ENCODE results near the gene VSIG2.
"Not testable (repeated sequence)": the region's sequence is repeated elsewhere in the genome, so short reads cannot be mapped to it uniquely, and the experiment has no call there.

The VSIG2 gene, protein sequence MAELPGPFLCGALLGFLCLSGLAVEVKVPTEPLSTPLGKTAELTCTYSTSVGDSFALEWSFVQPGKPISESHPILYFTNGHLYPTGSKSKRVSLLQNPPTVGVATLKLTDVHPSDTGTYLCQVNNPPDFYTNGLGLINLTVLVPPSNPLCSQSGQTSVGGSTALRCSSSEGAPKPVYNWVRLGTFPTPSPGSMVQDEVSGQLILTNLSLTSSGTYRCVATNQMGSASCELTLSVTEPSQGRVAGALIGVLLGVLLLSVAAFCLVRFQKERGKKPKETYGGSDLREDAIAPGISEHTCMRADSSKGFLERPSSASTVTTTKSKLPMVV
- total RNA-seq = 0.35 to 0.36 reads per million in 2 donors

DNA sequence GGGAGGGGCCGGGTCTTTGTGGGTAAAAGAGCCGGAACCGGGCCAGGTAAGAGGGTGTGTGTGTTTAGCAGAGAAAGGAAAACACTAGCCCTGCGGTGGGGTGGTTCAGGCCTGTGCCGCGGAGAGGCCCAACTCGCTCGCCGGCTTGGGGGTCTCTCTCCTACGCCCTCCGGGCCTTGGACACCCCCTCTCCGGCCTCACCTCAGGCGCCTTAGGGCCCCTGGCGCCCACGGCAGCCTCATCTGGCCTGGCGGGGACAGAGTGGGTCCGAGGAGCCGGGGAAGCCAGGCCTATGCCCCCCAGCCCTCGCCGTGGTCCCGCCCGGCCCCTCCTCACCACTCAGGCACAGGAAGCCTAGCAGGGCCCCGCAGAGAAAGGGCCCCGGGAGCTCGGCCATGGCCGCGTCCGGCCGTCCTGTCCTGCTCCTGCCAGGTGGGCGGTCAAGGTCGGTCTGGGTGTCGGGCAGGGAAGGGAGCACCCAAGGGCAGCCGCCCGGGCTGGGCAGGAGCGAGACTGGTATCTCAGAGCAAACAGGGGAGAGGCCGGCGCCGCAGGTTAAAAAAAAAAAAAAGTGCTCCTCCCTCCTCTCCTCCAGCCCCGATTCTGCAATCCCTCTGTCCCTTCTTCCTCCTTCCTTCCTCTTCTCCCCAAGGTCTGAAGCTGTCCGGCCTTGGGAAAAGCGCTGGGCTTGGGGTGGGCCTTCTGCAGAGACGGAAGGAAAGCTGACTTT is at the start of gene VSIG2:
Gene VSIG2, minus strand, starts transcription at position 515 of the 730 bp plus-strand sequence. Its CDS starts 118 bp downstream, at position 397.
- no peak for DNase-seq

DNA sequence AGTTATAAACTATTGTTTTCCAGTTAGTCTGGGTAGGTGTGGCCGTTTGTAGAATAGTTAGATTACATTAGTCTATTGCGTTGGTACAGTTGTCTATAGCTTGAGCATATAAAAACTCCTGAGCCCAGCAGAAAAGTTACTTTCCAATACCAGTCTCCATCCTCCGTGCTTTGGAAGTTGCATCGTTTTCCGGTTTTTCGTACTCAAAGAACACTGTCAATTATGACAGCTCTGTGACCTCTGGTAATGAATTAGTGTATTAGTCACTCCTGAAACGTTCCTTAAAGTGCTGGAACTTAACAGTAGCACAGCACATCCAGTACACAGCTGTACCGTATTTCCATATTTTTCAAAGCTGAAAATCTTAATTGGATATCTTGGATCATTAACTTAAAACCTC is 49.0 kb upstream of the VSIG2 start:
- DNase-seq = no peak

DNA sequence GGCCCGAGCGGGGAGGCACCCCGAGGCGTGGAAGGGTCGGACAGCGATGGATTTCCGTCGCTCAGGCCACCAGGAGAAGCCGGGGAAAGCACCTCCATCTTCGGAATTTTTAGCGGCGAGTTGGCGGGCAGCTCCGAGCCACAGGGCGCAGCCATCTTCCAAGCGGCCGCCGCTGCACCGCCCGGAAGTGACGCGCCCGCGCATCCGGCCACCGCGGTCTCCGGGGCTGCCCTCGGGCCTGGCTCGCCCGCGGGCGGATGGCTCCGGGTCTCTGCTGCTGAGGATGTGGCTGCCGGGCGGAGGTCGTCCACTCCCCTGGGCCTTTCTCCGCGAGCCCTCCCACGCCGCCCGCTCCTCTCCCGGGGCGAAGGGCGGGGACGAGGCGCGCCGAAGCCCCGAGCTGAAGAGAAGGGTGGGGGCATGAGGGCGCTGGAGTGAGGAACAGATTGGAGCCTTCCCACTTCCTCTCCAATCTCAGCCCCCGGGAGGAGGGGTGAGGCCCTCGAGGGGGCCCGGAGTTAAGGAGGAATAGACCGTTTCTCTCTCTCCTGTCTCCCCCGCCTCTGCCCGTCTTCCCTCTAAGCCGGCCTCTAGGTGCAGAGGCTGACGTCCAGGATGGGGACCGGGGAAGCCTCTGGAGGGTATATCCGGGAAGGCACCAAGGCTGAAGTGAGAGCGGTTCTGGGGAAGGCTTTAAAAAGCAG is 48.3 kb upstream of the VSIG2 start, which contains the start of gene MSANTD2:
Gene MSANTD2, minus strand, starts transcription at position 181 of the 704 bp plus-strand sequence. Its CDS starts 26 bp downstream, at position 155.
- peak; percentile 72 for DNase-seq

DNA sequence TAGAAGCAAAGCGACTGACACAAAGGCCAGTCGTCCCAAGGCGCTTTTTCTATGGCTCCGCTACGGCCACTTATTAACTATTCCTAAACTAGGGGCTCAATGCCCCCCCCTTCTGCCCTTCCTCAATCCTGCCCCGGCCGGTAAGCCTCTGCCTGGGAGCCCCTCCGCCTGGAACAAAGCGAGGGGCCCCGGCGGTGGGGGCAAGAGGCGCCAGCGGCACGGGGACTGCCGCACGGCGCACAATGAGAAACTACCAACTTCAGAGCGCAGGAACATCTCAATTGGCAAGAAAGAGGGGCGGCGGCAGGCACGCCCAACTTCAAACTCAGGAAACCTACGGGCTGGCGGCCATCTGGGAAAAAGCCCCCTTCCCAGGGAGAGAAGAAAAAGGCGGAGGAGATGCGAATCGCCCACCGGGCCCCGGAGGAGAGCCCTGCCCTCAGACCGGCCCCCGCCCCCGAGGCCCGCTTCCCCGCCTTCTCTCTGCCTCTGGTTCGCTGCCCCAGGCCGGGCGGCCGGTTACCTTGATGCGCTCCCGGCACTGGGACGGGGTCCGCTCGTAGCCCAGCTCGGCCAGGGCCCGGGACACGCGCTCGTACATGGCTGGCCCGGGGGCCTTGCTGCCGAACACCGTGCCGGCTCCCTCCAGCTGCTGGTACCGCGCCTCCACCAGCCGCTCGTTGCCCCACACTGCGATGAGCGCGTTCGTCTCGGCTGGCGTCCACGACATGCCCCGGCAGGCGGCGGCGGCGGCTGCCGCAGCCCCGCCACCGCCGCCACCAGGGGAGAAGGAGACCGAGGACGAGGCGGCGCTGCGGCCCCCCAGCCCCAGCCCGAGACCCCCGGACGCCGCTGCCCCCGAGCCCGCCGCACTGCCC is 47.5 kb upstream of the VSIG2 start:
- DNase-seq = peak; percentile 44

DNA sequence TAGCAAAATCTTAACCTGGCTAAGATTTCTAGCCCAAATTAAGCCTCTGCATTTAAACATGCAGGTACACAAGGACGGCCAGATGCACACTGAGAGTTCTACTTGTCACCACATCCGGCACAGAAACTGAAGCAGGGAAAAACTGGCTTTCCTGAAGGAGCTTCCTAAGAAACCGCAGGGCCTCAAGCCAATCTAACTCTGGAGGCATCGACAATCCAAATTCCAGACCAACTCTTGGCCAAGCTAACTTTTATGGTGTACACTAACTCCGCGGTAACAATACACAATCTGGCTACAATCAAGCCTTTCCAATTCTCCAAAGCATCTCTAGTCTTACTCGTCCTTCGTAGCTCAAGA is 46.9 kb upstream of the VSIG2 start:
- DNase-seq = no peak

DNA sequence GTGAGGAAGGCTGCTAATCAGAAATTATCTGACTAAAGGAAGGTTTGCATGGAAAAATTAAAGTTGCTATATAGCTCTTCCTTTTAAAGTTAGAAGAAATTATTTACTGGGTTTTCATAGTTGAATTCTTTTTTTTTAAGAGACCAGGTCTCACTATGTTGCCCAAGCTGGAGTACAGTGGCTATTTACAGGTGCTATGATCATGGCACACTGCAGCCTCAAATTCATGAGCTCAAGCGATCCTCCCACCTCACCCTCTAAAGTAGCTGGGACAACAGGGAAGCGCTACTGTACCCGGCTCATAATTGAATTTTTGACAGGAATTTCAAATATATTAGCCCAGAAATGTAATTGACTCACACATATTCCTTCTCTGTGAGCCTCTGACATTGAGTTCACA is 44.3 kb upstream of the VSIG2 start:
- DNase-seq = no peak

DNA sequence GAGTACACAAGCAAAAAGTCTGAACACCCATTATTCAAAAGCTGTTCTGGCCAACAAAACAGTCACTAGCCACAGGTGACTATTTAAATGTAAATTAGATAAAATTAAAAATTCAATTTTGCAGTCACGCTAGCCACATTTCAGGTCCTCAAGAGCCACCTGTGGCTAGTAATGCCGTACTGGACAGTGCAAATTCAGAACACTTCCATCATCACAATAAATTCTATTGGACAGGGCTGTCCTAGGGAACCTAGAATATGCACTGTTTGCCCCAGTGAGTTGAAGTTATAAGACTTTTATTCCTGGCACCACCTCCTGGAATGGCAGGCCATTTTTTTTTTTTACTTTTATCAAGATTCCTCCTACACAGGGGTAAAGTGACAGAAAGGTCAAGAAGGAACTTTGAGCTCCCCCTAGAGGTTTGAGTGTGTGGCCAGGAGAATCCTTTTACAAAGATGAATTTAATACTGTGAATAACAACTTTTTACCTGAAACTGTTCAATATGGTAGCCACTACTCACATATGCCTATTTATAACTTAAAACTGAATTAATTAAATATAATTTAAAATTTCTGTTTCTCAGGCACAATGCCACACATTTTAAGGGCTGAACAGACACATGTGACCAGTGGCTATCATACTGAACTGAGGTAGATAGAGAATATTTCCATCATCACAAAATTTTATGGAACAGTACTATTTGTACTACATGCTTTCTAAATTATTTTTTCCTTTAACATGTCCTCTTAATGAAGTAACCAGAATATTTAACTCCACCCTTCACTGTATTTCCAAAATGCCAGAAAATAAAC is 41.6 kb upstream of the VSIG2 start:
- no peak for DNase-seq

DNA sequence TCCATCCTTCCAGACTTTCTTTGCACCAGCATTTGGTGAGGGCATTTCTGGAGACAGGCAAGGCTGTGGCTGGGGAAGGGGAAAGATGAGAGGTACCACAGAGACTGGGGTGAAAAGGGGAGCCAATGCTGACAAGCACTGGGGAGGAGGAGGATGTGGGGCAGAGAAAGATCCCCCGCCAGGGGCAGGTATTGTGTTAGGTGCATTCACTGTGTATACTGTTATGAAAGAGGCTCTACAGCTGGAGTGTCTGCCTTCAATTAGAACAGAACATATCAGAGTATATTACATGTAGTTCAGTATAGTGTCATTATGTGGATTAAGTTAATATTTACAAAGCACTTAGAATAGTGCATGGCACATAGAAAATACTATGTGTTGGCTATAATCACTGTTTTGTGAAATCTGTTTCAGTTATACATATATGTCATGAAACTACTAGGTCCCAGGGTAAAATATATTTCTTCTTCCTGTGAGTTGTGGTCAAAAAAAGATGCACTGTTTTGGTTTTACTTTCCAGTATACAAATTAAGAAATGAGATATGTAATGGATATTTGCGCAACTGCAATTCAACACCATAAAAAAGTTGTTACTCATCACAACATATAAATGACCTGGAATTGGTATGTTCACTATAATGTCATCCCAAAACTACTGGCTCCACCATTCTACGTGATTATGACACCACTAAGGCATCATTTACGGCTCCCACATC is 39.7 kb upstream of the VSIG2 start:
- no peak for DNase-seq

DNA sequence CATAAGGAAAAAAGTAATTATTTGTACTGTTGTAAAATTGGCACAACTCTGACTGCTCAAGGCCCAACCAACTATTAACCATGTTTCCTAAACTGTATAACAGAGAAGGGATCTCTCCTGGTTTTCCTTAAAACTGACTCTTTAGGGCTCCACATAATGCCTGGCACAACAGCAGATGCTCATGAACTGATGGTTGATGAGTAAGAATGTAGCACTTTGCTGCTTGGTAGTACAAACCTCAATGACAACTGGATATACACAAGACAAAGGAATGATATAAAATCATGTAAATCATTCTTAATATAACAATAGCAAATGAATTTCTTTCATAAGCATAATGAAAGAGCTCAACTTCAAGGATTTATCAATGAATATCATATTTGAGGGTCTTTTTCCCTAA is 36.5 kb upstream of the VSIG2 start:
- DNase-seq = no peak

DNA sequence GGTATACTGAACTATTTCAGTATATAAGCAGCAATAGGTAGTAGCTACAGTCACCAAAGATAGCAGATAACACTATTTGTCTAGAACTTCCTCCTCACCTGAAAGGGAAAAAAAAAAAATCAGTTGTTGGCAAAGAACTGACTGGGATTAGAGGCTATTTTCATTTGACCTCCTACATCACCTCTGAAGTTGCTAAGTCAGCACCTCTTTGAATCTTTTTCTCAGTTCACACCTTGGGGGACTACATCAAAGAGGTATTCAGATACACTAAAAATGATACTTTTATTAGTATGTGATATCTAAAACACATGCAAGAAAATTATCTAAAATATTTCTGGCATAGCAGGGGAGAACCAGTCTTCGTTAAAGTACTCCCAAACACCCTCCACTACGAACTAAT is 32.0 kb upstream of the VSIG2 start:
- no peak for DNase-seq

DNA sequence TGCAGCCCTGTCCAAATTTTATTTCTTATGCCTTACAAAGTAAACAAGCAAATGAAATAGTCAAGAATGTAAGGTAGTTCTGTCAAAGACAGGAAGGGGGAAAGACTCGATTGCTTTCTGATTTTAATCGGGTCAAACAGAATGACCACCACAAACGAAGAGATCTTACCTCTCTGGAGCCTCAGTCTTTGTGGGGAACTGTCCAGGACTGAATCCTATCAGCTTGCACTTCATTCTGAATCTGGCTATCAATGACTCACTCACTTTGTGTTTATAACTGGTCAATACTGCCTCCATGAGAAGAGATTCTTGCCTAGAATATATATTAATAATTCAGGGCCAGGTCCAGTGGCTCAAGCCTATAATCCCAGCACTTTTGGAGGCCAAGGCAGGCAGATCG is 30.9 kb upstream of the VSIG2 start:
- no peak for DNase-seq

DNA sequence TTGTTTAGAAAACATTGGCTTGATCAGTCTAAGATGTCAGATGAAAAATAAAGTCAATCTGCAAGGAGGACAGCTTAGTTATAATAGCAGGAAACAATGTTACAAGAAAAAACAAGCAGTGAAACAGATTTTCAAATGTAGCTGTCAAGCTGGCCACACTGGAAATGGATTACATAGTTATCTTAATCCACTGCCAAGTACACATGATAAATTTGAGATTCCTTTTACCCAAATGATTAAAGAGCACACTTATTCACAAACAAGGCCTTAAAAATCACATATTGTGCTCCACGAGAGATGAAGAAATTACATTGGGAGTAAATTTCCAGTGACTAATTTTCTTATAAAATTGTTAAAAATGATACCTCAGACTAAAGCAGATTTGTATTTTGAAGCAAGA is 27.5 kb upstream of the VSIG2 start:
- DNase-seq = no peak

DNA sequence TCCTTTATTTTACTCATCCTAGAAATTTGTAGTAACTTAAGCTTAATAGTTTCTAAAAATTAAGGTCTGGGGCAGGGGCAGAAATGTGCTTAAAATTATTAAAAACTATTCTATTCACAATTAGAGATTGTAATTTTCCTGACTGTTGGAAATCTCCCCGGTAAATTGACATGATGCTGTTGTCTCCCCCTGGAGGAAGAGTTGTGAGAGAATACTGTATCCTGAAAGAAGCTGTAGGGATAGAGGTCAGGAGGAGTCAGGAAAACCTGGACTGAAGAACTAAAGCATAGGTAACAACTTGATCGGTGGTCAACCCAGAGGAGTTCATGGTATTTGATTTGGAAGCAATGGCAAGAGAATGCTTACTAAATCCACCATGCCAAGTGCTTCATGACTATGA is 26.2 kb upstream of the VSIG2 start:
- no peak for DNase-seq

DNA sequence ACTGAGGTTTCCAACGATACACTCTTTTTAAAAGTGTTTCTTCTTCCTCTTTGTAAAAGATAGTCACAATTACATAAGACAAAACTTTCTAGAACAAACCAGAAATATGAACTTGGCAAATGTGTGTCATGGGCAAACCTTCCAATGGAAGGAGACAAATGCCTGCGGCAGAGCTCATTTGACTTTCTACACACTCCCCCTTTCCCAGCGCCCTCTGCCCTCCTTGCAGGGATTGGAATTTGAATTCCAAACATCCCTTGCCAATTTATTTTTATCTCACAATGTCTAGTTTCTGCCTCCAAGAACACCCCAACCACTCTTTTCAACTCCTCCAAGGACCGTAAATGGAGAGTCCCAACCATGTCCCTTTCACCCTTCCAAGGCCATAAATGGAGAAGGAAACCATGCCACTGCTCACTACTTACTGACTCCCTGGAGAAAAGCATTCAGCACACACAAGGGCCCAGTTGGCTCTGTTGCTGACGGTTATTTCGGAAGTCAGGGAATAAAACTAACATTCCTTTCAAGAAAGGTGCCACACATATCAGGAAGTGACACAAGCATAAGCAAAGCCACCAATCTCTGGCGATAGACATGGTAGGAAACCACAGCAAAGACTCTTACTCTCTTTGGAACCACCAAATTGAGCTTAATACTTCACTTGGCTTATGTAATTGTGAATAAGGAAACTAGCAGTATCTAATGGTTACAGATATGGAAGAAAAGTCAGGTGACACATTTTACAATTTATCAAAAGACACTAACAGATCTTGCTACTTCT is 25.0 kb upstream of the VSIG2 start:
- DNase-seq = no peak

DNA sequence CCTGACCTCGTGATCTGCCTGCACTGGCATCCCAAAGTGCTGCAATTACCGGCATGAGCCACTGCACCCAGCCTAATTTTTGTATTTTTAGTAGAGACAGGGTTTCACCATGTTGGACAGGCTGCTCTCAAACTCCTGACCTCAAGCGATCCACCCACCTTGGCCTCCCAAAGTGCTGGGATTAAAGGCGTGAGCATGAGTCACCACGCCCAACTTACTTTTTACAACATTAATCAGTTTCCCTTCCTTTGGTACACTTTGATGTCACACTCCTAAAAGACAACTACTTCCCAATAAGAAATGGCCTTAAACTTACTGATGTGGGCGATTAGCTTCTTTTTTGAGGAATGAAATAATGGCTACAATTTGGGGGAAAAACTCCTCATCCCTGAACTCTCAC is 18.9 kb upstream of the VSIG2 start:
- not testable (repeated sequence) for DNase-seq

DNA sequence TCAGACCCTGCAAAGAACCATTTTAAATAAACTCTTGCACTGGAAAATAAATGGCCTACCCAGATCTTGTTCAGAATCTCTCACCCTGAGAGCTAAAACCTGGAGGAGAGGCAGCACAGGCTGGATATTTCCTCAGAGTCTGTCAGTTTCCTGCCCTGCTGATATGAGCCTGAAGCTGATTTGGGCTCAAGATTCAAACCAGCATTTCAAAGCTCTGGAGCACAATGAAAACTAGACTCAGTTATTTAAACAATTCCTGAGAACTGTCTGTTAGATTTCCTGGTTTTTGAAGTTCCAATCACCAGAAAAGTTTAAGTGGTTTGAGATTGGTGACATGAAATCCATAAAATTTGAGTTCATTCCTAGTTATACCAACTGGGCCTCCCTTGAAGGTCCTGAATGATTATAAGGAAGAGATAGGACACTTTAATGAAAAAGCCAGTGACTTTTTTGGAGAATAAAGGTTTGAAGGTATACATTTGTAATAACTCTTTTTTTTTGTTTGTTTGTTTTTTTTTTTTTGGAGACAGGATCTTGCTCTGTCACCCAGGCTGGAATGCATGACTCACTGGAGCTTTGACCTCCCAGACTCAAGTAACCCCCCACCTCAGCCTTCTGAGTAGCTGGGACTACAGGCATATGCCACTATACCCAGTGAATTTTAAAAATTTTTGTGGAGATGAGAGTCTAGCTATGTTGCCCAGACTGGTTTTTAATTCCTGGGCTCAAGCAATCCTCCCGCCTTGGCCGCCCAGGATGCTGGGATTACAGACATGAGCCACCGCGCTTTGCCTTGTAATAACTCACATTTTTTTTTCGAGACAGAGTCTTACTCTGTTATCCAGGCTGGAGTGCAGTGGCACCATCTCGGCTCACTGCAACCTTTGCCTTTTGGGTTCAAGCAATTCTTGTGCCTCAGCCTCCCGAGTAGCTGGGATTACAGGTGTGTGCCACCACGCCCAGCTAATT is 18.0 kb upstream of the VSIG2 start:
- no peak for DNase-seq

DNA sequence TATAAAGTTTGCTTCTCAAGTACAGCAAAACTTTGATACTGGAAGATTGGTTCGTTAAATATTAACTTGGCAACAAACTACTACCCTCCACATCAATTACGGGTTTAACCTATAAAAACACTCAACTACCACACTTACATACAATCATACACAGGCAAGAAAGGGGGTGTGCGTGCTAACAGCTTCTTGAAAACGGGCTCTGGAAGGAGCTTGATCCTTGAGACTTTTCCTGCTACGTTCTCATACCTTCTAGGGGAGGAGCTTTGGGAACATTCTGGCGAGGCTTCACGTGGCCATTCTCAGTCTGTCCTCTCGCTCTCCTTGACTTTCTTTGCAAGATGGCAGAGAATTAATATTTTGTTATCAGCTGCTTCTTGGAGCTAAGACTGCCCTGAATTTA is 16.9 kb upstream of the VSIG2 start:
- DNase-seq = no peak

DNA sequence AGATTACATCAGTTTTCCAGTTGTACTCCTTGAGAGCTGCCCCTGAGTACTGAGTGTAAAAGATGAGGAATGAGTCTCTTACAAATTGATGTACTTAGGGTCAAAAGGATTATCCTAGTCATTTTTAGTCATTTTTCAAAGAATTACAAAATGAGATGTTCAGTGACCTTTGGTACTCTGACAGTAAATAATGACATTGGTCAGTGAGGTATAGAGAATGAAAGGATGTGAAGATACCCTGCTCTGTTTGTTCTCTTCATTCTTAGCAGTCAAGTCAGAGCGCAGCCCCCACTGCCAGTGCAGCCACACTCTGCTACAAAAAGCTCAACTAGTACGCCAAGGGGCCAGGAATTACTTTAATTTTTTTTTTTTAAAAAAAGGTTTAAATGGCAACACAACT is 14.1 kb upstream of the VSIG2 start:
- DNase-seq = no peak

All from activated gamma-delta T cell (primary cell).